NCI-H146 (cell line): ENCODE measurements around the gene CFAP20.
A peak's percentile ranks its signal among the peaks of the same experiment; 100 is the strongest.

ENCODE experiments used
- DNase-seq: peaks from one replicate; lab custom pipeline; 2025; lab: John Stamatoyannopoulos, UW

The CFAP20 gene

GRCh38 chr16:58124601-58124915 is 4.6 kb downstream of the CFAP20 start:
- DNase-seq = no peak

- no peak for DNase-seq
These were observed 5.1 kb downstream of the CFAP20 start for GRCh38 chr16:58123896-58124600.

- no peak for DNase-seq
These were observed 8.0 kb downstream of the CFAP20 start for GRCh38 chr16:58121132-58121531.

GRCh38 chr16:58120234-58120633 is 8.9 kb downstream of the CFAP20 start:
- DNase-seq = no peak

- DNase-seq = no peak
These were observed 9.7 kb downstream of the CFAP20 start for GRCh38 chr16:58119509-58119845.

GRCh38 chr16:58118801-58119508 is 10.2 kb downstream of the CFAP20 start:
- DNase-seq = no peak

- no peak for DNase-seq
These were observed 12.7 kb downstream of the CFAP20 start for GRCh38 chr16:58116529-58116928.

- DNase-seq = no peak
These were observed 13.1 kb downstream of the CFAP20 start for GRCh38 chr16:58116081-58116480.

- DNase-seq = no peak
These were observed 14.1 kb downstream of the CFAP20 start for GRCh38 chr16:58114827-58115825.

- DNase-seq = no peak
These were observed 17.9 kb downstream of the CFAP20 start for GRCh38 chr16:58111302-58111627.

GRCh38 chr16:58110571-58111301 is 18.4 kb downstream of the CFAP20 start:
- no peak for DNase-seq

- no peak for DNase-seq
These were observed 19.3 kb downstream of the CFAP20 start for GRCh38 chr16:58109881-58110280.

GRCh38 chr16:58109330-58109729 is 19.9 kb downstream of the CFAP20 start:
- DNase-seq = no peak

- no peak for DNase-seq
These were observed 21.5 kb downstream of the CFAP20 start for GRCh38 chr16:58107709-58108108.

GRCh38 chr16:58107228-58107627 is 22.0 kb downstream of the CFAP20 start:
- no peak for DNase-seq

- DNase-seq = no peak
These were observed 23.6 kb downstream of the CFAP20 start for GRCh38 chr16:58105631-58106030.

GRCh38 chr16:58102665-58103392 is 26.4 kb downstream of the CFAP20 start:
- no peak for DNase-seq

GRCh38 chr16:58099956-58100300 is 29.3 kb downstream of the CFAP20 start:
- DNase-seq = no peak

- no peak for DNase-seq
These were observed 29.9 kb downstream of the CFAP20 start for GRCh38 chr16:58099097-58099955.

- peak; percentile 84 for DNase-seq
These were observed 30.7 kb downstream of the CFAP20 start for GRCh38 chr16:58098207-58099096.
